Sigmoid colon (tissue), 7 donors: ENCODE results near the gene WFDC11. TPM values are rescaled to one million over a fixed set of nuclear protein-coding genes. Genes with fewer than 3 reads are reported as not detected.

Source experiments
- DNase-seq: peaks from one replicate; pipeline ENCODE4 v3.0.0-alpha.2; 2019
- H3K27ac ChIP-seq, 4 donors: fragments of 200-600 bp; sonication (generic); one replicate each; pipeline ENCODE4 v1.5.1; 2016 to 2019; ENCODE audit warnings: mild to moderate bottlenecking in 1 of 4
- H3K27me3 ChIP-seq, 3 donors: fragments of 200-600 bp; sonication (generic); one replicate each; pipeline ENCODE4 v1.5.1; 2019; ENCODE audit warnings: mild to moderate bottlenecking in 1 of 3
- H3K36me3 ChIP-seq, 4 donors: fragments of 200-600 bp; sonication (generic); one replicate each; pipeline ENCODE4 v1.5.1; 2016 to 2019
- H3K4me1 ChIP-seq, 4 donors: fragments of 200-600 bp; sonication (generic); one replicate each; pipeline ENCODE4 v1.5.1; 2017 to 2019
- H3K4me3 ChIP-seq, 4 donors: fragments of 200-600 bp; sonication (generic); one replicate each; pipeline ENCODE4 v1.5.1; 2017 to 2019; ENCODE audit warnings: mild to moderate bottlenecking in 2 of 4, moderate library complexity in 1 of 4
- H3K9me3 ChIP-seq, 4 donors: fragments of 200-600 bp in 3 of 4; sonication (generic) in 3 of 4; one replicate each; pipeline versions ENCODE4 v1.5.1 to v1.6.1; 2013 to 2019
- EP300 ChIP-seq, 4 donors: sonication (generic); formaldehyde crosslinking; IDR thresholded peaks; one replicate each; pipeline ENCODE4 v1.6.1; 2017; ENCODE audit warnings: antibody characterized with exemption in 4 of 4
- POLR2A ChIP-seq, 2 donors: fragments of 450-650 bp; IDR thresholded peaks; one replicate each; pipeline ENCODE4 v1.6.1; 2016; ENCODE audit warnings: antibody characterized with exemption in 2 of 2, mild to moderate bottlenecking in 2 of 2, moderate library complexity in 2 of 2
- POLR2AphosphoS5 ChIP-seq, 4 donors: sonication (generic); formaldehyde crosslinking; IDR thresholded peaks; one replicate each; pipeline ENCODE4 v1.6.1; 2017; ENCODE audit warnings: antibody characterized with exemption in 4 of 4
- WGBS, 2 donors: extraction: QIAGEN DNeasy Blood & Tissue Kit; methylation state at CpG; one replicate each; pipeline ENCODE4 v1.1.7; 2013; 5-methylcytosine and 5-hydroxymethylcytosine counted together
- intact Hi-C: fragments of 100-400 bp; cut with DNase I; formaldehyde crosslinking; loops from one replicate; pipeline ENCODE4 v1.15.1; 2023
- polyA plus RNA-seq, 3 donors: library from polyadenylated mRNA; stranded (reverse); fragments of 200-250 nt; gene quantifications; one replicate each; pipeline ENCODE4 v1.2.3, GENCODE V29; 2013
- total RNA-seq, 4 donors: library from RNA; depleted of rRNA; stranded (reverse); fragments of >200 nt; gene quantifications; one replicate each; pipeline ENCODE4 v1.1.0, GENCODE V29; 2016
- TF ChIP-seq, protein P1 (sequence below), 4 experiments: fragments of 450-650 bp in 3 of 4; fragments of 200-600 bp in 1 of 4; IDR thresholded peaks; one replicate each; pipeline ENCODE4 v1.5.1; 2016 to 2019; ENCODE audit warnings: antibody characterized with exemption in 4 of 4, mild to moderate bottlenecking in 3 of 4, moderate library complexity in 2 of 4
- donor health status: healthy with polysubstance abuse.
- donor health status: Bipolar disorder and iron deficiency.
- donor health status: healthy.

The WFDC11 gene
- total and polyA plus RNA-seq, 7 donors, result not detected

DNA sequence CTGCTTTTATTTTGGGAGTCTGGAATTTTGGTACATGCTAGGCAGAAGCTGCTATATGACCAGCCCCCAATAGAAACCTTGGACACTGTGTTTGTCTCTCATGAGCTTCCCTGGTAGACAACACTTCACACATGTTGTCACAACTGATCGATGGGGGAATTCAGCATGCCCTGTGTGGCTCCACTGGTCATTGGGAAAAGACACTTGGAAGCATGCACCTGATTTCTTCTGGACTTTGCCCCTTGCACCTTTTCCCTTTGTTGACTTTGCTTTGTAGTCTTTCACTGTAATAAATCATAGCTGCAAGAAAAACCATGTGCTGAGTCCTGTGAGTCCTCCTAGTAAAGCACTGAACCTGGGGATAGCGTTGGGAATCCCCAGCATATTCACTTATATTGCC, 48.4 kb downstream of the WFDC11 start:
- no peaks in the 10 kb centered on the region for H3K36me3 ChIP-seq
- TF ChIP-seq POLR2AphosphoS5 (IDR thresholded peaks at IDR 0.05) (no peak), POLR2A (IDR thresholded peaks at IDR 0.05) (no peak), EP300 (IDR thresholded peaks at IDR 0.05) (no peak)
- TF ChIP-seq, protein P1, sequence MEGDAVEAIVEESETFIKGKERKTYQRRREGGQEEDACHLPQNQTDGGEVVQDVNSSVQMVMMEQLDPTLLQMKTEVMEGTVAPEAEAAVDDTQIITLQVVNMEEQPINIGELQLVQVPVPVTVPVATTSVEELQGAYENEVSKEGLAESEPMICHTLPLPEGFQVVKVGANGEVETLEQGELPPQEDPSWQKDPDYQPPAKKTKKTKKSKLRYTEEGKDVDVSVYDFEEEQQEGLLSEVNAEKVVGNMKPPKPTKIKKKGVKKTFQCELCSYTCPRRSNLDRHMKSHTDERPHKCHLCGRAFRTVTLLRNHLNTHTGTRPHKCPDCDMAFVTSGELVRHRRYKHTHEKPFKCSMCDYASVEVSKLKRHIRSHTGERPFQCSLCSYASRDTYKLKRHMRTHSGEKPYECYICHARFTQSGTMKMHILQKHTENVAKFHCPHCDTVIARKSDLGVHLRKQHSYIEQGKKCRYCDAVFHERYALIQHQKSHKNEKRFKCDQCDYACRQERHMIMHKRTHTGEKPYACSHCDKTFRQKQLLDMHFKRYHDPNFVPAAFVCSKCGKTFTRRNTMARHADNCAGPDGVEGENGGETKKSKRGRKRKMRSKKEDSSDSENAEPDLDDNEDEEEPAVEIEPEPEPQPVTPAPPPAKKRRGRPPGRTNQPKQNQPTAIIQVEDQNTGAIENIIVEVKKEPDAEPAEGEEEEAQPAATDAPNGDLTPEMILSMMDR (IDR thresholded peaks at IDR 0.05), result no peak
- no peaks in the 10 kb centered on the region for H3K4me1 ChIP-seq
- no peaks in the 10 kb centered on the region for H3K27me3 ChIP-seq
- DNase-seq, result no peak
- no peak overlapping the region for H3K27ac ChIP-seq
- no peak overlapping the region for H3K4me3 ChIP-seq
- peaks cover 0 to 2% (median 0%) of the 10 kb centered on the region in 4 donors for H3K9me3 ChIP-seq
- intact Hi-C loops, result no loop called here
- WGBS, 2 donors, result 21 to 74% methylated on average over 2 of the region's 2 CpGs

DNA sequence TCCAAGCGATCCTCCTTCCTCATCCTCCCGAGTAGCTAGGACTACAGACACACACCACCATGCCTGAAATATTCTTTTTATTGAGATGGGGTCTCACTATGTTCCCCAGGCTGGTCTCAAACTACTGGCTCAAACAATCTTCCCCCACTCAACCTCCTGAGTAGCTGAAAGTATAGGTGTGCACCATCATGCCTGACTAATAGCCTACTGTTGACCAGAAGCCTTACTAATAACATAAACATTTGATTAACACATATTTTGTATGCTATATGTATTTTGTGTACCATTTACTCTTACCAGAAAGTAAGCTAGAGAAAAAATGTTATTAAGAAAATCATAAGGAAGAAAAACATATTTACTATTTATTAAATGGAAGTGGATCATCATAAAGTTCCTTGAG, 52.4 kb downstream of the WFDC11 start:
- Histone ChIP-seq H3K27ac (no peak overlapping the region), H3K4me1 (no peaks in the 10 kb centered on the region), H3K4me3 (no peak overlapping the region), H3K9me3 (peaks cover 0 to 2% (median 0%) of the 10 kb centered on the region in 4 donors), H3K36me3 (no peaks in the 10 kb centered on the region), H3K27me3 (no peaks in the 10 kb centered on the region)
- intact Hi-C loops, result no loop called here
- WGBS, 2 donors, result 96 to 97% methylated on average over 2 of the region's 2 CpGs
- TF ChIP-seq POLR2AphosphoS5 (IDR thresholded peaks at IDR 0.05), result no peak
- TF ChIP-seq POLR2A (IDR thresholded peaks at IDR 0.05), result no peak
- no peak for TF ChIP-seq EP300 (IDR thresholded peaks at IDR 0.05)
- TF ChIP-seq, protein P1 (IDR thresholded peaks at IDR 0.05), result no peak
- no peak for DNase-seq

DNA sequence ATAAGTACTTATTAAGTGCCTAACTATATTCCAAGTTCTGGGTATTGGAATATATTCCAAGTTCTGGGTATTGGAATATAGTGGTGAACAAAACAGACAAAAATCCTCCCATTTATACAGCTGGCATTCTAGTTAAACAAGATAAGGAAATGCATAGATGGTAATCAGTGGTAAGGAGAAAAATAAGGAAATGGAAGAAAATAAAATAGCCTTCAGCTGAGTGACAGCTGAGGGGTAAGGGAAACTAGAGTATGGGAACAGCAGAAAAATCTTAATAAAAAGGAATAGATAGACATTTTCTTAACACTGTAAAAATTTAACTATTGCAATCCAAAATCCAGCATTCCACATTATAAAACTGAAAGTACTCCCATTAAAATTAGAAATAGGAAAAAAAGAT, 57.7 kb downstream of the WFDC11 start:
- Histone ChIP-seq H3K36me3 (no peaks in the 10 kb centered on the region), H3K4me3 (no peak overlapping the region), H3K27me3 (no peaks in the 10 kb centered on the region), H3K27ac (no peak overlapping the region), H3K4me1 (no peaks in the 10 kb centered on the region), H3K9me3 (no peaks in the 10 kb centered on the region)
- TF ChIP-seq EP300 (IDR thresholded peaks at IDR 0.05), result no peak
- no peak for TF ChIP-seq POLR2AphosphoS5 (IDR thresholded peaks at IDR 0.05)
- TF ChIP-seq, protein P1 (IDR thresholded peaks at IDR 0.05), result no peak
- no peak for TF ChIP-seq POLR2A (IDR thresholded peaks at IDR 0.05)
- DNase-seq, result no peak
- intact Hi-C loops, result no loop called here

DNA sequence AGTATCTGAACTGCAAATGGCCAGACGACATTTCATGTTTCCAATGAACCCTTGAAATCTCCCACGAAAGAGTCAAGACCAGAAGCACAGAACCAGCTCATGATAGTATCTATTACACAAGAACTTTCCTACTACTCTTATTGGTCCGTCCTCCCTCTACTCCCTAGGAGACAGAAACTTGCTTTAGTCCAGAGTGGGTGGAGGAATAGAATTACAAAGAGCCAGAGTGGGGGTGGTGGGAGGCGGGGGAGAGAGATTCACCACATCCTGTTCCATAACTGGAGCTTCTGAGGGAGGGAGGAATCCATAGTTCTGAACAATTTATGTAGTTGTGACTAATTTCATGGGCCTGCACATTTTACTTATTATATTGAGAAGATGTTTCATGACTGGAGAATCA, 59.0 kb downstream of the WFDC11 start:
- TF ChIP-seq, protein P1 (IDR thresholded peaks at IDR 0.05), result no peak
- 73 to 81% methylated on average over 4 of the region's 4 CpGs for WGBS, 2 donors
- Histone ChIP-seq H3K27ac (no peak overlapping the region), H3K4me3 (no peak overlapping the region), H3K36me3 (no peaks in the 10 kb centered on the region), H3K9me3 (no peaks in the 10 kb centered on the region), H3K27me3 (no peaks in the 10 kb centered on the region), H3K4me1 (no peaks in the 10 kb centered on the region)
- intact Hi-C loops, result no loop called here
- no peak for DNase-seq

DNA sequence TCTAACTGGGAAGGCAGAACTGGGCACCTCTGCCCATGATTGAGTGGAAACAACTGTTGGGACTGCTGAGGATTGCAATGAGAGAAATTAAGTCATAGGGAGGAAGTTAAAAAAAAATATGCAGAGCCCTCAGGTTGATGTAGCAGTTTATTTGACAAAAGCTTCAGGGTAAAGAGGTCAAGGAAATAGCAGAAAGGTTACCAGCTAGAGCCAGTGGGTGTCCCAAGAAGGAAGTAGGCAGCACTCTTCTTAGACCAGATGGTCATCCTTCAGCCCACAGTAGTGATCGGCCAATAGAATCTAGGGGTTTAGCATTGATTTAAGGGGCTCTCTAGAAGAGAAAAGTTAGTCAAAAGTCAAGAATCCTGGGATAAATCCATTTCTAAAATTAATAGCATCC, 62.2 kb downstream of the WFDC11 start:
- 96 to 98% methylated on average over 1 of the region's 1 CpG for WGBS, 2 donors
- Histone ChIP-seq H3K27me3 (no peaks in the 10 kb centered on the region), H3K36me3 (no peaks in the 10 kb centered on the region), H3K4me1 (no peaks in the 10 kb centered on the region), H3K27ac (no peak overlapping the region), H3K9me3 (peaks cover 0 to 4% (median 1%) of the 10 kb centered on the region in 4 donors), H3K4me3 (no peak overlapping the region)
- intact Hi-C loops, result no loop called here
- DNase-seq, result no peak
- TF ChIP-seq, protein P1 (IDR thresholded peaks at IDR 0.05), result no peak
- no peak for TF ChIP-seq POLR2A (IDR thresholded peaks at IDR 0.05)
- no peak for TF ChIP-seq POLR2AphosphoS5 (IDR thresholded peaks at IDR 0.05)
- TF ChIP-seq EP300 (IDR thresholded peaks at IDR 0.05), result no peak
